Measurements from ENCODE around the gene AK4.
"Not testable (repeated sequence)": the region's sequence is repeated elsewhere in the genome, so short reads cannot be mapped to it uniquely, and the experiment has no call there.

AK4 gene

DNA sequence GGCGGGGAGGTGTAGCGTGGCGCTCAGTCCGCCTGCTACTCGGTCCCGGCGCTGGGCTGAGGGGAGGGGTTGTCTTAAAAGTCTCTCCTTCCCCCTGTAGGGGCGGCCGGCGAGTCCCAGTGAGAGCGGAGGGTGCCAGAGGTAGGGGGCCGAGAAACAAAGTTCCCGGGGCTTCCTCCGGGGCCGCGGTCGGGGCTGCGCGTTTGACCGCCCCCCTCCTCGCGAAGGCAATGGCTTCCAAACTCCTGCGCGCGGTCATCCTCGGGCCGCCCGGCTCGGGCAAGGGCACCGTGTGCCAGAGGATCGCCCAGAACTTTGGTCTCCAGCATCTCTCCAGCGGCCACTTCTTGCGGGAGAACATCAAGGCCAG, at the start of gene AK4:
Gene AK4 (plus strand): TSS at position 26 of the 370 bp plus-strand sequence. CDS start 205 bp downstream, at position 231.
- not testable (repeated sequence) for DNase-seq

DNA sequence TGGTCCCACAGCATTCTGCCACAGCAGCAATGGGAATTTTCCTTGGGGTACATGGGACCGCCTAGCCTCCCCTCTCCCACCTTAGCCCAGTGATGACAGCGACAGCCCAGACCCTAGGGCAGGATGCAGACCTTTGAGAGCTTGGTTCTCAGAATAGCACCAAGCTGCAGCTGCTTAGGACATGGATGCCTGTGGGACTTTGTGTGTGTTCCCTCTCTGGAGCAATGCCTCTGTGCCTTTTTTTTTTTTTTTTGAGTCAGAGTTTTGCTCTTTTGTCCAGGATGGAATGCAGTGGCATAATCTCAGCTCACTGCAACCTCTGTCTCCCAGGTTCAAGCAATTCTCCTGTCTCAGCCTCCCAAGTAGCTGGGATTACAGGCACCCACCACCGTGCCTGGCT, 44.2 kb upstream of the AK4 start:
- no peak for DNase-seq

DNA sequence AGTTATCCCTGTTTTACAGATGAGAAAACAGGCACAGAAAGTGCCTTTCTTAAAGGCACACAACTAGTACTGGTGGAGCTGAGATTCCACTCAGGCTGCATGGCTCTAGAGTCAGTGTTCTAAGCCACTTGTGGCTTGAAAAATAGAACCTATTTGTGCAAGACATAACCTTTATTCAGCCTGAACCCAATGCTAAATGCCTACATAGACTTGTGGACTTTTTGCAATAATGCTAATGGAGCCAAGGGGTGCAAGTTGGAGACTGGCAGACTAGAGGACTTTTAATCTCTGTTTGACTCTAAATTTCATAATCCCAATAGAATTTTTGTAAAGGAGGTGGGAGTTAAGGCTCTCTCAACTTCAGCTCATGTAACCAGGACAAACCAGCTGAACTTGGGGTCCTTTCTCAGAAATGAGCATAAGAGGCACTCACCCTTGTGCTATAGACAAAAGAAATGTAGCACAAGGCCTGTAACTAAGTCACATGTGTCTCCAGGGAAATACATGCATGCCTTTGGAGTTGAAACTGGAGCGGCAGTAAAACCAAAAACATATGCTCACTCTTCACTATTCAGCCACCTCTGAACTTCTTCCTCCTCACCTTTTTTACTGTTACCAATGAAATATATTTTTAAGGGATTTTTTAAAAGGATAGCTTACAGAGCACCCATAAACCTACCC, 43.0 kb upstream of the AK4 start:
- DNase-seq = no peak

DNA sequence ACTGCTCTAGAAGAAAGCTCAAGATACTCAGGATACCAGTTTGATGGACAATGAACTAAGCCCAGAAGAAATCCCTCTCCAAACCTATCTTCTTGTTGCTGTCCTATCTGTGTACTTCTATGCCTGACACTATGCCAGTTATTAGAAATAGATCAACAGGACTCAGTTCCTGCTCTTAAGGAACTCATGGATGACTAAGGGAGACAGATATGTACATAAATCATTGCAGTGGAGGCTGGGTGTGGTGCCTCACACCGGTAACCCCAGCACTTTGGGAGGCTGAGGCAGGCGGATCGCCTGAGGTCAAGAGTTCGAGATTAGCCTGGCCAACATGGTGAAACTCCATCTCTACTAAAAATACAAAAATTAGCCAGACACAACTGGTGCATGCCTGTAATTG, 42.4 kb upstream of the AK4 start:
- DNase-seq = no peak

DNA sequence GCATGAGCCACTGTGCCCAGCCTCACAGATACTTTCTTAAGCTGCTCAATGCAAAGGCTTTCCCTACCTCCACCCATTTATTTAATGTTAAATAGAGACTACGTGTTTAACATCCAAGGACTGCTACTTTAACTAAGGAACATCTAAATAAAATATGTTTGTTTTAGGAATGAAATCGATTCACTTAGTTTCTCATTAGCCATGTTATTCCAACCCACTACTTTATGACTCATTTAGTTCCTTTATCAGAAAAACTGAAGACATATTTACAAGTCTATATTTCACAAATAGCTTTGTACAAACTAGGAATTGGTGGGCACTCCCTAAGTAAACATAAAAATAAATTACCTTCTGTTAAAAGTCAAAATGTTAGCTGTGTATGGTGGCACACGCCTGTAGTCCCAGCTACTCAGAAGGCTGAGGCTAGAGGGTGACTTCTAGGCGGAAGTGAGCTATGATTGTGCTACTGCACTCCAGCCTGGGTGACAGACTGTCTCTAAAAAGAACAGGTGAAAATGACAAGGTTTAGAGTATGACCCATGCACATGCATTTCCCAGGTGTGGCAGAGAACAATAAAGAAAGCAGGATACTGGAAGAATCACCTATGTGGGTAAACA, 39.9 kb upstream of the AK4 start:
- no peak for DNase-seq

DNA sequence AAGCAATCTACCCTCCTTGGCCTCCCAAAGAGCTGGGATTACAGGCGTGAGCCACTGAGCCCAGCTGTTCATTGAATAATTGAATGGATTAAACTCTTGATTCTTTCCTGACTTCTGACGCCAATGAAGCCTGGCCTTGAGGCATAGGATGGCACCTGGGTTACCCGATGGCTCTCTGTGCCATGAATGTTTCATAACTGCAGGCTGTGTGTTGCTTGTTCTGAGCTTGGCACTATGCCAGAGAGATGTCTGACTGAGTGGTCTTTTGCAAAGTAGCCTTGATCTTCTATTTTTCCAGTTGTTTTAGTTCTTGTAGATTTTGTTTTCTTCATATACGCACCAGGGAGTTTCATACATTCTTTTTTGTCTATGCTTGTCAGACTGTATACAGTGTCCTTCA, 38.5 kb upstream of the AK4 start:
- no peak for DNase-seq

DNA sequence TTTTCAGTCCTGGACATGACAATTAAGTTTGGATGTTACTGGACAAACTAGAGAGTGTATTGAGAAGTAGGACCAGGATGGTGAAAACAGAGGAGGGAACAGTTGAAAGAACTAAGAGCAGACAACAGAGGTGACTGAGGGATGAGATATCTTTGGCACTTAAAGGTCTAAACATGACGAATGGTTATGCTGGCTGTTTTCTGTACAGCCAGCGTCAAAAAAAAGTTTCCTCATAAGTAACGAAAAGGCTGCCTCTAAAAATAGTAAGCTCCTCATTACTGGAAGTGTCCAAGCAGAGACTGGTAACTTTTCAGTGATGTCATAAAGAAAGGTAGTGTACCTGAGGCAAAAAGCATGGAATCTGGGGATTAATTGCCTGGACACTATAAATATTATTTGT, 35.2 kb upstream of the AK4 start:
- no peak for DNase-seq

DNA sequence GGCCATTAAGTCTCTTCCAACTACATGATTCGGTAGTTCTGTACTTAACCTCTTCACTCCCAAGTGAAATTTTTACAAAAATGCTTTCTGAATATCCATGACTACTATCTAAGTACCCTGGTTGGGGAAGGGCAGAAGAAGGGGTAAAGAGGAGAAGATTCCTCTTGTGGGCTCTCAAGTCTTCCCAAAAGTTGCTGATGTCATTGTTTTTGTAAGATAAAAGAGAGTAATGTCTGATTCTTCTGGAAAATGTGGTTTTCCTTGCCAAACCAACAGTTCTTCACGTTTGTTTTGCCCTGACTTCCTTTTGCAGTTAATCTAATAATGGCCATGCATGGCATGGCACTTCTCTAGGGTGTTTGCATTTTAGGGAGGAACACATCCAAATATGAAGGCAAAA, 34.7 kb upstream of the AK4 start:
- DNase-seq = no peak

DNA sequence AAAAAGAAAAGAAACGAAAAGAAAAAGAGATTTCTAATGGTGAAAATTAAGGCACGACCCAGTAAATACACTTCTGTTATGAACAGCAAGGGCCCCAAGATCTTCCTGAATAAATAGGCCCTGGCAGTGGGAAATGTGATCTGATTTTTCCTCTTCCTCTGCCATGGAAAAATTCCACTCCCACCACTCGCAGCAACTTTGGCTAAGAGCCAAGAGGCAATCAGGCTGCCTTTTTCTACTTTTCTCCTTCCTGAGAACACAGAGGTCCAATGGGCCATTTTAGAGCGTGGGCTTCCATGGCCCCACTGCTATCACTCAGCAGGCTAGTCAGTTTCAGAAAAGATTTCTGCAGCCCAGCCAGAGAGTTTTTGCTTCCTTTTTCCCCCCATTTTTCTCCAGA, 33.7 kb upstream of the AK4 start:
- DNase-seq = no peak

DNA sequence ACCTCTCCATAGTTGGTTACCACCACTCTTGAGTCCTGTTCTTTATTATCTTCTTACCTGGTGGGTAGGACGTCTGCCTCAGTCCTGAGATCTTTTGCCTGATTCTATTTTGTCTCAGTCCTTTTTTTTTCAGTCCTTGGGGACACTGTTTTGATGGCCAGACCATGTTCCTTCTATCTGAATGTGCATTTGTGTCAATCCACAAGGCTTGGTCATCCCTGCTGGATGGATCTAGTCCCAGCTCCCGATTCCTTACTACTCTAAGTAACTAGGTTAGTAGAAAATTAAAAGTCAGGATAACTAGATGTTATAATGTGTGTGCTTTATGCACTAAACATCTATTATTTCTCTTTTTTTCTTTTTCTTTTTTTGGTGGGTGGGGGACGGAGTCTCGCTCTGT, 28.1 kb upstream of the AK4 start:
- DNase-seq = no peak

DNA sequence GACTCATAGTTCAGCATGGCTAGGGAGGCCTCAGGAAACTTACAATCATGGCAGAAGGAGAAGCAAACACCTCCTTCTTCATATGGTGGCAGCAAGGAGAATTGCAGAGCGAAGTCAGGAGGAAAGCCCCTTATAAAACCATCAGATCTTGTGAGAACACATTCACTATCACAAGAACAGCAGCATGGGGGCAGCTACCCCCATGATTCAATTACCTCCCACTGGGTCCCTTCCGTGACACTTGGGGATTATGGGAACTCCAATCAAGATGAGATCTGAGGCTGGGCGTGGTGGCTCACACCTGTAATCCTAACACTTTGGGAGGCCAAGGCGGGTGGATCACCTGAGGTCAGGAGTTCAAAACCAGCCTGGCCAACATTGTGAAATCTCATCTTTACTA, 18.9 kb upstream of the AK4 start:
- DNase-seq = not testable (repeated sequence)

DNA sequence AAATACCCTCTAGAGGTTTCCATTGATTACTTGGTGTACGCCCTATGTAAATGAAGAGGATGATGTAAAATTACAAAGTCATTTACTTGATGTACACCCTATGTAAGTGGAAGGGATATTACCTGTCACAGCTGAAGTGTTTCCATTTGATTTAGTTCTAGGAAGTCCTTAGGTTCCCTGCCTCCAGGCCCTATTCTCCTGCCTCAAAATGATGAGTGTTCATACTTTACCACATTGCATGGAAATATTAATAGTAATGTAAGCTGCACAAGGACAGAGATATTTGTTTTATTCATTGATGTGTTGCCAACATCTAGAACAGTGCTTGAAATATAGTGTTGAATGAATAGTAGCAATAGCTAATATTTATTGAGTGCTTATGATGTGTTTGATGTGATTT, 9.5 kb upstream of the AK4 start:
- DNase-seq = no peak

DNA sequence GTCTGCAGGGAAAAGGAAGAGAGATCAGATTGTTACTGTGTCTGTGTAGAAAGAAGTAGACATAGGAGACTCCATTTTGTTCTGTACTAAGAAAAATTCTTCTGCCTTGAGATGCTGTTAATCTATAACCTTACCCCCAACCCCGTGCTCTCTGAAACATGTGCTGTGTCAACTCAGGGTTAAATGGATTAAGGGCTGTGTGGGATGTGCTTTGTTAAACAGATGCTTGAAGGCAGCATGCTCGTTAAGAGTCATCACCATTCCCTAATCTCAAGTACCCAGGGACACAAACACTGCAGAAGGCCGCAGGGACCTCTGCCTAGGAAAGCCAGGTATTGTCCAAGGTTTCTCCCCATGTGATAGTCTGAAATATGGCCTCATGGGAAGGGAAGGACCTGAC, 8.2 kb upstream of the AK4 start:
- DNase-seq = not testable (repeated sequence)

DNA sequence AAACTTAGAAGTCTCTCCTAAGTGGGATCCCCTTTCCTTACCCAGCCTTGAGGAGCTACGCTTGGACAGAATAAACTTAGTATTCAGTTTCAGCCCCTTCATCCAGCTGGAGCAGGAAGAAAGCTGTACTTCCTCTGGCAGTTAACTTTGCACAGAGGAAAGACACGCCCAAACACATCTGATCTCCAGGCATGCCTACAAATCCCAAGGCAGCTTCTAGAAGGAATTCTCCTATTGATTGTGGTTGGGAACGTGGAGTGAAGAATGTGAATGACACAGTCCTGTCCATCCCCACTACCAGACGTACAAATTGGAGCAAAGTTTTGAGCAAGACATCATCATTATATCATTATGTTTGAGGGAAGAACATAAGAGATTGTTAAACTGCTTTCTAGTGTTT, 6.6 kb upstream of the AK4 start:
- DNase-seq = no peak

DNA sequence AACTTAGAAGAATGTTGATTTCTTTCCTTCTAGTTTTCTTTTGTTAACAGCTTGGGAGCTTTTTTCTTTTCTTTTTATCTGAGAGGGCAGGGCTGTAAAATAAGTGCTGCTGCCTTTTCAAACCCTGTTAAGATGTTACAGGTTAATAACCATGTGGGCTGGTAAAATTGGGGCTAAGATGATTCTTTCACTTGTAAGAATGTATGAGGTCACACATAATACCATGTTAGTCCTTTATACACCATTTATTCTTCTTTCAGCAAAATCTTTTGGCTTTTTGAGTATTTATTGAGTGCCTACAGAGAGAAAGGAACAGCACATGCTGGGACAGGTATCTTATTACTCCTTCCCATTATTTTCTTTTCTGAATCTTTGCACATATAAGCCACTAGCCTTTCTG, 6.1 kb upstream of the AK4 start:
- DNase-seq = no peak

DNA sequence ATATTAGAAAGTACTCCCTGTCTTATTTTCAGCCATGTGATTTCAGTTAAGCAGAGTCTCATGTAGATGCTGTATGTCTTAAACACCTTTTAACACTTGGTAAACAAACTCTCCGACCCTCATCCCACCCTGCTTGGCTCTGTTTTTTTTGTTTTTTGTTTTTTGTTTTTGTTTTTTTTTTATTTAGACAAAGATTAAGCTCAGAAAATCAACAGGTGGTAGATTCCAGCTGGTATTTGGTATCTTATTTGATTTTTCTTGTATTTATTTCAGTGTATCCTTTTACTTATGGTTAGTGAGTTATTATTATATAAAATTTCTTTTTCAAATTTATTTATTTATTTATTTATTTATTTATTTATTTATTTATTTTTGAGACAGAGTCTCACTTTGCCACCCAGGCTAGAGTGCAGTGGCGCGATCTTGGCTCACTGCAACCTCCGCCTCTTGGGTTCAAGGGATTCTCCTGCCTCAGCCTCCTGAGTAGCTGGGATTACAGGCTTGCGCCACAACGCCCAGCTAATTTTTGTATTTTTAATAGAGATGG, 4.8 kb upstream of the AK4 start:
- not testable (repeated sequence) for DNase-seq

DNA sequence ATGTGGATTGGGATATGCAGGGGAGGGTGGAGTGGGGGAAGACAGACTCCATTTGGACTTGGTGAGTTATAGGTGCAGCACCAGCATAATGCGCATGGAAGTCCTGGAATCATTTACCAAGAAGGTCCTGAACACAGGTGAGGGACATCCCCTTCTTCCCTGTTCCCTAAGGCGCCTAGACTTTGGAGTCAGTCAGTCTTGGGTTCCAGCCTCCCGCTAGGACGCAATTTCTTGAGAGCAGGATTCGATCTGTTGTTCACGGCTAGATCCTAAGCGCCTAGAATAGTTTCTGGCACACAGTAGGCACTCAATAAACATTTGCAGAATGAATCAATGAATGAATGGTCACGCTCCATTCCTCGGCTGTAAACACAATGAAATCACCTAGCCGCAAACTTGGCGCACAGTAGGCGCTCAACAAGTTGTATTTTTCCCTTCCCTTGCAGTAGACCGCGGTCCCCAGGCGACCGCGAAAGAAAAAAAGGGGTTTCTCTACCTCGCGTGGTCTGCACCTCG, 1.0 kb upstream of the AK4 start:
- DNase-seq = peak in 1 of 2 donors; percentile 4

DNA sequence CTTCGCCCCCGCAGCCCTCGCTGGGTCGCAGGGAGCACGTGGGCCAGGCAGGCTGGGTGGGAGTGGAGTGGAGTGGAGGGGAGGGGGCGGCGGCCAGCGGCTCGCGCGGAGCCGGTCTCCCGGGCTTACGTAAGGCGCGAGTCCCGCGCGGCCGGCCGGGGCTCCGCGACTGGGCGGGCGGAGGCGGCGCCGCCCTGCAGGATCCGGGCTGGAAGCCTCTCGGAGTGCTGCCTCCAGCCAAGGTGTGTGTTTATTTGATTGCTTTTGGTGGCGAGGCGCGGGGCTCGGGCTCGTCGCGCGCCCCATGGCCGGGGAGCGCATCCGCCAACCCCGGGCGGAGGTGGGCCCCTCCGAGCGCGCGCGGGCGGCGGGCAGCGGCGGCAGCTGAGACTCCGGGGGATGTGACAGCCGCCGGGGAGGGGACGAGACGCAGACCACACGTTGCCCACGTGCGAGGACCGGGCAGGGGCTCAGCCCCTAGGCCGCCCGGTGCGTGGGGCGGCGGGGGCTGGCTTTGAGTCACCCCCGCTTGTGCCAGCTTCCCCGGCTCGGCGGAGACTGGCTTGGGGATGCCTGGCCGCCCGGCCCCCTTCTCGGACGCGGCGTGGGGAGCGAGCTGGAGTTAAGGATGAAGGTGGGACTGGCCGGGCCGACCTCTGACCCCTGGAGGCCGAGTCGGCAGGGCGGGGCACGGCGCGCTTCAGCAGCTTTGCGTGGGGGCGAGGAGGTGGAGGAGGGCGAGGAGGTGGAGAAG, 402 bp upstream of the AK4 start:
- peak; percentile 31 to 43 for DNase-seq

DNA sequence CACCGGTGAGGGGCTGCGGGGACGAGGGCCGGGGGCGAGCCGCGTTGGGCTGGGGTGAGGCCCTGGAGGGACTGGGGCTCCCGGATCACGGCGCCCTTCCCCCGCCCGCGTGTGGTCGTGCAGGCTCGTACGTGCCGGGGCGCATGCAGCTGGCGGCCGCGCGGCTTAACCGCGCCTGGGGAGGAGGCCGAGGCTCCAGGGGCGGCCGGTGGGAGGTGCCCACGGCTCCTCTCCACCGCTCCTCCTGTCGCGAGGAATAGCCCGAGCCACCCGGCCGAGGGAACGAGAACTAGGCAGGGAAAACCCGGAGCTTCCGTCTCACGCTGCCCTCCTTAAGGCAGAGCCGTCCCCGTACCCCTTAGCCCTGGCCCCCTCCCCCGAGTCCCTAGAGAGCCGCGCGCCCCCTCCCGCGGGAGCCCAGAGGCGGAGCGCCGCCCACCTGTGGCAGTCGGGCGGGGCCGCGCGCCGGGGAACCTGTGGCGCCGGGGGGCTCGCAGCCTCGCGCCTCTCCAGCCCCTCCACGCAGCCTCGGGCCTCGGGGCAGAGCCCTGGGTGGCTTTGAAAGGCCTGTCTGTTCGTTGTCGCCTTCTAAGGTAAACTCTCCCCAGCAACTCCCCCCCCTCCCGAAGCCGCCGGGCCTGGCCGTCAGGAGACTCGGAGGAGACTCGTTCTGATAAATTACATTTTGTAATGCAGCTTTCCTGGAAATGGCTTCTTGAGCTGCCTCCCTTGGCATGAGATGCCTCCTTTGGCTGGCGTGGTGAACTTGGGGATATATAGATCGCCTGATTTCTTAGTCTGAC, 746 bp downstream of the AK4 start:
- DNase-seq = peak; percentile 52 to 64

DNA sequence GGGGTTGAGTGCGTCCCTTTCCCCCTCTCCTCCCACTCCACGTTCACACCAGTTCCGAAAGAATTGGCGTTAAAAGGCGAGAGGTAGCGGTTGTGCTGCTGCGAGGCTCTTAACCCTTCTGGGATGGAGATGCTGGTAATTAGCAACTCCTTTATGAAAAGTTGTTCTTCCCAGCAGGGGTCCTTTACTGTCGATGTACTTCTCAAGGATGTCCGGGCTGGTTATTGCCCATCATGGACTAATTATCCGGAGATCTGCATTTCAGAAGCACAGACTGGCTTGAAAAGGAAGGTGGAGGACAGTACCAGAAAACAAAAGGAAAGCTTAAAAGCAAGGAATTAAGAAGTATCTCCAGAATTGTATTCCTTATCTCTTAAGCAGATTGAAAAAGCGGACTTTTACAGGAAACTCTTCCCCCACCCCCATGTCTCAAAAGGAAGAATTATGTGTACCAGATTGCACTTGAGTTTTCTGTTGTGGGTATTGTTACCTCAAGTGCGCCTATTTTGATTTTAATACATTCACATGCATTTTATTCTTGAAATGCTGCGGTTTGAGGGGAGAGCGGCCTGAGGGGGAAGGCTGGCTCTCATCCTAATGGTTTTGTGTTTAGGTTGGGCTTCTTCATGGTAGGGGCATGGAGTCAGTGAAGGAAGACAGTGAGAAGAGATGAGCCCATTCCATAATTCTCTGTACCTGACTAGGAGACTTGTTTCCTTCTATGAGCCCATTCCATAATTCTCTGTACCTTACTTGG, 1.5 kb downstream of the AK4 start:
- no peak for DNase-seq

DNA sequence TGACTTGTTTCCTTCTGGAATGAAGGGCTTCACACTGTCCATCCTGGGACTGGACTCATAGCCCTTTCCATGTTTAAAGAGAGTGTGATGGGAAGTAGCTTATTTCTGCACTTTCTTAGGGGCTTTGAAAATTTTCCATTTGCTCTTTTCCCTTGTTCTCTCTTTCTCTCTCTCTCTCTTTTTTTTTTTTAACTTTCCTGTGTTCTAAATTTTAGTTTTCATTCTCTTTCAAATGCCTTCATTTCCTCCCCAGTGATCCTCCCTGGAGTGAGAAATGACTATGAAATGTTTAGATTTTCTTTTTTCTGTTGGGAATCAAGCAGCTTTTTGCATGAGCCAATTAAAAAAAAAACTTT, 2.1 kb downstream of the AK4 start:
- no peak for DNase-seq

DNA sequence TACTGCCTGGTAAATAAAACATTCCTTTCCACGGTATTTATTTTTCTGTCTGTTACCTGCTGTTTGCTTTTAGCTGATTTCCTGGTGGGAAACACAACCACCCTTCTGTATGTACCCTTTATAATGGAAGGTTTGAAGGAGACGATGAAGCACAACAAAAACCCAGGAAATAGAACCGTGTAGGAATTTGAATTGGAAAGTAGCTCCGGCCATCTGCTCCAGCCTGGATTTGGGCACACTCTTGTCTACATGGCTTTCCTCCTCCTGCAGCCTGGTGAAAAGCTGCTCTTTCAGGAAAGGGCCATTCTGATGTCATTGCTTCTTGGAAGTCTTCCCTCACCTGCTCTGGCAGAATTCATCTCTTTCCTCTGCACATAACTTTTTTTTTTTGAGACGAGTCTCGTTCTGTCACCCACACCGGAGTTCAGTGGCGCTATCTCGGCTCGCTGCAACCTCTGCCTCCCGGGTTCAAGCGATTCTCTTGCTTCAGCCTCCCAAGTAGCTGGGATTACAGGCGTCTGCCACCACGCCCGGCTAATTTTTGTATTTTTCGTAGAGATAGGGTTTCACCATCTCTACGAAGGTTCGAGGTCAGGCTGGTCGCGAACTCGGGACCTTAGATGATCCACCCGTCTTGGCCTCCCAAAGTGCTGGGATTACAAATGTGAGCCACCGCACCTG, 2.7 kb downstream of the AK4 start:
- DNase-seq = no peak
